HFFc6 (cell line): ENCODE measurements around the gene CFAP157. TPM values are rescaled to one million over a fixed set of nuclear protein-coding genes. Genes with fewer than 3 reads are reported as not detected.
A peak's percentile ranks its signal among the peaks of the same experiment; 100 is the strongest.

Source experiments
- DNase-seq: peaks from one replicate; pipeline ENCODE4 v3.0.0-alpha.2; 2018
- H3K27ac Mint-ChIP-seq: 2 replicates; pipeline ENCODE4 v1.8.0; 2020; ENCODE audit warnings: mild to moderate bottlenecking, mixed read lengths
- H3K27me3 Mint-ChIP-seq: 2 replicates; pipeline ENCODE4 v1.8.0; 2021; ENCODE audit warnings: mild to moderate bottlenecking, moderate library complexity, mixed read lengths; ENCODE audit not compliant: insufficient read depth
- H3K36me3 Mint-ChIP-seq: 2 replicates; pipeline ENCODE4 v1.8.0; 2021; ENCODE audit warnings: low read depth, mixed read lengths
- H3K4me1 Mint-ChIP-seq: 2 replicates; pipeline ENCODE4 v1.8.0; 2020; ENCODE audit warnings: low read depth, mixed read lengths
- H3K4me3 Mint-ChIP-seq: 2 replicates; pipeline ENCODE4 v1.8.0; 2020; ENCODE audit warnings: mild to moderate bottlenecking, moderate library complexity, mixed read lengths
- H3K9me3 Mint-ChIP-seq: 2 replicates; pipeline ENCODE4 v1.8.0; 2020; ENCODE audit warnings: mild to moderate bottlenecking, mixed read lengths
- CTCF ChIP-seq: fragments of 200-600 bp; sonication (generic); IDR thresholded peaks from 2 replicates; pipeline ENCODE4 v1.5.0; 2021; ENCODE audit warnings: antibody characterized with exemption, mild to moderate bottlenecking
- total RNA-seq, 6 experiments: library from RNA; stranded (reverse); fragmentation: NEBNext Ultra II Directional; extraction: Animal tissue kit (Norgen Biotek cat#: 25700); gene quantifications; 2 replicates in 1 of 6; 3 replicates in 5 of 6; pipeline ENCODE4 v1.2.3, GENCODE V29; 2021

Gene CFAP157
- total RNA-seq, 6 experiments from 2014 or later: 0.07 to 0.08 TPM; not detected in 4

GRCh38 chr9:127735530-127736185, 28.9 kb downstream of the CFAP157 start:
- Mint-ChIP-seq H3K27me3 (peaks cover 8% of the 10 kb centered on the region), H3K27ac (peak overlapping the region; percentile 85), H3K4me3 (peak overlapping the region; percentile 87; the same call in 1 of the 2 replicates), H3K36me3 (no peaks in the 10 kb centered on the region), H3K4me1 (peaks cover 9% of the 10 kb centered on the region), H3K9me3 (no peaks in the 10 kb centered on the region)
- no peak for DNase-seq
- no peak; the same call in 1 of the 2 replicates for TF ChIP-seq CTCF

- H3K4me3 Mint-ChIP-seq: no peak overlapping the region
- H3K4me1 Mint-ChIP-seq: peaks cover 19% of the 10 kb centered on the region
- no peak for TF ChIP-seq CTCF
- H3K9me3 Mint-ChIP-seq: no peaks in the 10 kb centered on the region
- peaks cover 13% of the 10 kb centered on the region for H3K27me3 Mint-ChIP-seq
- DNase-seq: no peak
- no peak overlapping the region for H3K27ac Mint-ChIP-seq
- H3K36me3 Mint-ChIP-seq: no peaks in the 10 kb centered on the region
Observed at GRCh38 chr9:127738666-127739065, 31.9 kb downstream of the CFAP157 start.

- Mint-ChIP-seq H3K4me3 (no peak overlapping the region), H3K27ac (no peak overlapping the region), H3K27me3 (peaks cover 13% of the 10 kb centered on the region), H3K36me3 (no peaks in the 10 kb centered on the region), H3K4me1 (peaks cover 12% of the 10 kb centered on the region), H3K9me3 (no peaks in the 10 kb centered on the region)
- no peak for DNase-seq
- no peak for TF ChIP-seq CTCF
Observed at GRCh38 chr9:127739614-127740330, 33.0 kb downstream of the CFAP157 start.

GRCh38 chr9:127741831-127742434, 35.1 kb downstream of the CFAP157 start:
- no peak for TF ChIP-seq CTCF

GRCh38 chr9:127742435-127743088, 35.8 kb downstream of the CFAP157 start:
- no peak for TF ChIP-seq CTCF
- H3K4me1 Mint-ChIP-seq: peaks cover 12% of the 10 kb centered on the region
- peaks cover 34% of the 10 kb centered on the region for H3K27me3 Mint-ChIP-seq
- no peaks in the 10 kb centered on the region for H3K36me3 Mint-ChIP-seq
- peak; percentile 80 for DNase-seq
- no peaks in the 10 kb centered on the region for H3K9me3 Mint-ChIP-seq
- H3K4me3 Mint-ChIP-seq: peak overlapping the region; percentile 83
- peak overlapping the region; percentile 72 for H3K27ac Mint-ChIP-seq

More at GRCh38 chr9:127741831-127742434, 35.1 kb downstream of the CFAP157 start:
- Mint-ChIP-seq H3K4me3 (peak overlapping the region; percentile 83), H3K27ac (peak overlapping the region; percentile 72), H3K4me1 (peaks cover 12% of the 10 kb centered on the region), H3K36me3 (no peaks in the 10 kb centered on the region), H3K9me3 (no peaks in the 10 kb centered on the region), H3K27me3 (peaks cover 29% of the 10 kb centered on the region)
- peak; percentile 16 for DNase-seq
